ENCODE measurements around the gene BRAT1.

DNA sequence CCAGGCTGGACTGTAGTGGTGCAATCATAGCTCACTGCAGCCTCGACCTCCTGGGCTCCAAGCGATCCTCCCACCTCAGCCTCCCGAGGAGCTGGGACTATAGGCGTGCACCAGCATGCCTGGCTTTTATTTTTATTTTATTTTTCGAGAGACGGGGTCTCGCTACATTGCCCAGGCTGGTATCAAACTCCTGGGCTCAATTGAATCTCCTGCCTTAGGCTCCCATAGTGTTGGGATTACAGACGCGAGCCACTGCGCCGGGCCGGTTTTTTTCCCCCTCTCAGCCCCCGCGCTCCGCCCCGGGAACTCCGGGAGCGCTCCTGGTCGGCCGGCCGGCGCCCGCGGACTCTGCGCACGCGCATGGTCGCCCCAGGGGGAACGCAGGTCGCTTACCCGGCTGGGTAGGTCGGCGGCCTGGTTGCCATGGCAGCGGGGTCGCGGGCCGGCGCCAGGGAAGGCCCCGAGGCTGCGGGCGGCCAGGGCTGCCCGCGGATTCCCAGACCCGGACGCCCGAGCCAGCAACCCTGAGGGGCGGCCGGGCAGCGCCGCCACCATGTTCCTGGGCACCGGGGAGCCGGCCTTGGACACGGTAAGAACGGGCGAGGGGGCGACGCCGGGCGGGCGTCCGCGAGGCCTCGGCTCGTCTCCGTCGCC is 3.4 kb upstream of the BRAT1 start, which contains the start of gene IQCE:
- TF ChIP-seq, protein P1, sequence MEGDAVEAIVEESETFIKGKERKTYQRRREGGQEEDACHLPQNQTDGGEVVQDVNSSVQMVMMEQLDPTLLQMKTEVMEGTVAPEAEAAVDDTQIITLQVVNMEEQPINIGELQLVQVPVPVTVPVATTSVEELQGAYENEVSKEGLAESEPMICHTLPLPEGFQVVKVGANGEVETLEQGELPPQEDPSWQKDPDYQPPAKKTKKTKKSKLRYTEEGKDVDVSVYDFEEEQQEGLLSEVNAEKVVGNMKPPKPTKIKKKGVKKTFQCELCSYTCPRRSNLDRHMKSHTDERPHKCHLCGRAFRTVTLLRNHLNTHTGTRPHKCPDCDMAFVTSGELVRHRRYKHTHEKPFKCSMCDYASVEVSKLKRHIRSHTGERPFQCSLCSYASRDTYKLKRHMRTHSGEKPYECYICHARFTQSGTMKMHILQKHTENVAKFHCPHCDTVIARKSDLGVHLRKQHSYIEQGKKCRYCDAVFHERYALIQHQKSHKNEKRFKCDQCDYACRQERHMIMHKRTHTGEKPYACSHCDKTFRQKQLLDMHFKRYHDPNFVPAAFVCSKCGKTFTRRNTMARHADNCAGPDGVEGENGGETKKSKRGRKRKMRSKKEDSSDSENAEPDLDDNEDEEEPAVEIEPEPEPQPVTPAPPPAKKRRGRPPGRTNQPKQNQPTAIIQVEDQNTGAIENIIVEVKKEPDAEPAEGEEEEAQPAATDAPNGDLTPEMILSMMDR (conservative IDR thresholded peaks at IDR 0.05): no peak
- no peak for TF ChIP-seq ZFX (IDR thresholded peaks at IDR 0.05)
